ENCODE measurements around the gene NUTM2F.
"Not testable (repeated sequence)": the region's sequence is repeated elsewhere in the genome, so short reads cannot be mapped to it uniquely, and the experiment has no call there.

NUTM2F gene

GRCh38 chr9:94315034-94315984 is 13.1 kb downstream of the NUTM2F start:
- FAIRE-seq, result not testable (repeated sequence)

DNA sequence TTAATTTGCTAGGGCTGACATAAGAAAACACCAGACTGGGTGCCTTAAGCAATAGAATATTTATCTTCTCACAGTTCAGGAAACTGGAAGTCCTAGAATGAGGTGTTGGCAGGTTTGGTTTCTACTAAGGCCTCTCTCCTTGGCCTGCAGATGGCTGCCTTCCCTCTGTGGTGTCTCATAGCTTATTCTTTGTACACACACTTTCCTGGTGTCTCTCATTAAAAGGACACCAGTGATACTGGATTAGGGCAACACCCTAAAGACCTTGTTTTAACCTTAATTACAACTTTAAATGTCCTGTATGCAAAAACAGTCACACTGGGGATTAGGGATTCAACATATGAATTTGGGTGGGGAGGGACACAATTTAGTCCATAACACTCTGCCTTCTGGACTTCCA is 25.1 kb downstream of the NUTM2F start:
- no peak for FAIRE-seq

GRCh38 chr9:94302426-94302825 is 26.0 kb downstream of the NUTM2F start:
- FAIRE-seq, result no peak

DNA sequence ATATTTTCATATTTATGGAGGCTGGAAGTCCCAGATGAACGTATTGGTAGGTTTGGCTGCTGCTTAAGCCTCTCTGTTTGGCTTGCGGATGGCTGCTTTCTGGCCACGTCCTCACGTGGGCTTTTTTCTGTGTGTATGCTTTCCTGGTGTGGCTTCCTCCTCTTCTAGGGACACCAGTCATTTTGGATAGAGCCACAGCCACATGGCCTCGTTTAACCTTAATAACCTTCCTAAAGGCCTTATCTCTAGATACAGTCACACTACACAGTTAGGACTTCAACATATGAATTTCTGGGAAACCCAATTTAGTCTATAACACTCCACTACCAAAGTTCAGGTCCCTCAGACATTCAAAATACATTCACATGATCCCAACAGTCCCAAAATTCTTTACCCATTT is 26.9 kb downstream of the NUTM2F start:
- no peak for FAIRE-seq

GRCh38 chr9:94300470-94301301 is 27.8 kb downstream of the NUTM2F start:
- FAIRE-seq, result no peak

- FAIRE-seq, result no peak
These were observed 29.4 kb downstream of the NUTM2F start for GRCh38 chr9:94298949-94299599.

- no peak for FAIRE-seq
These were observed 38.8 kb downstream of the NUTM2F start for GRCh38 chr9:94289691-94290090.

DNA sequence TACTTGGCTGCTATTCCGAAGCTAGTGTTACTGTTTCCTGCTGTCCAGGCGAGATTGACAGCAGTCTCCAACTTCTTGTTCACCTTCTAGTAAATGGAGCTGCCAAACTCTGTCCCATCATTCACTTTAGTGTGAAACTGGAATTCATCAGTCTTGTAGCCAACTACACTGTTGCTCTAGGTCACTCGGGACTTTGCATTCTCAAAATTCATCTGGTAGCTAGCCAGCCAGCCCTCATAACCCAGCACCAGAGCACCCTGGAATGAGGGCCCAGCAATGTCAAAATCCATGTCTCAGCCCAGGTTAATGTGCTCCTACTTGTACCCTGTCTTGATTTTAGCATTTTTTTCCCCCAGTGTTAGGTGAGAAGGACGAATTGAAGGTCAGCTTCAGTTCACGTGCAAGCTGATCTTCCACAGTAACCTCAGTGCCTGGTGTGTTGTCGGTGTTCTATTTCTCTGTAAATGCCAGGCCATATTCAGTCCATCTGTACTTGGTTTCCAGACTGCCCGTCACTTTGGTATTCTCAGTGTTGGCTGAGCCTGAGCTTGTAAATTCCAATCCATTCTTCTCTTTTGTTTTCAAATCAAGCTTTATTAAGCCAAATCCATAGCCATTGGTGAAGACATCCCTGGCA is 40.4 kb downstream of the NUTM2F start:
- no peak for FAIRE-seq

DNA sequence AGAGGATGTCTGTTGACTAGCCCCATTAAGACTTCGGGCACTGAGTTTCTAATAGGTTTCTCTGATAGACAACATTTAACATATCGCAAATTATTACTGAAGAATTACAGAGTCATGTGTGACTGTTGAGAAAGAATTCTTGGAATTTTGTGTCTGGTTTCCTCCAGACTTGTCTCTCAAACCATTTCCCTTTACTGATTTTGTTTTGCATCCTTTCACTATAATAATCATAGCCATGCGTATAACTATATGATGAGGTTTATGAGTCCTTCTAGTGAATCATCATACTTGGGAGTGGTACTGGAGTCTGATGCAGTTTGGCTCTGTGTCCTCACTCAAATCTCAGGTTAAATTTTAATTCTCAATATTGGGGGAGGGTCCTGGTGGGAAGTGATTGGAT is 42.3 kb downstream of the NUTM2F start:
- no peak for FAIRE-seq

- FAIRE-seq, result no peak
These were observed 47.3 kb downstream of the NUTM2F start for GRCh38 chr9:94281101-94281500.

DNA sequence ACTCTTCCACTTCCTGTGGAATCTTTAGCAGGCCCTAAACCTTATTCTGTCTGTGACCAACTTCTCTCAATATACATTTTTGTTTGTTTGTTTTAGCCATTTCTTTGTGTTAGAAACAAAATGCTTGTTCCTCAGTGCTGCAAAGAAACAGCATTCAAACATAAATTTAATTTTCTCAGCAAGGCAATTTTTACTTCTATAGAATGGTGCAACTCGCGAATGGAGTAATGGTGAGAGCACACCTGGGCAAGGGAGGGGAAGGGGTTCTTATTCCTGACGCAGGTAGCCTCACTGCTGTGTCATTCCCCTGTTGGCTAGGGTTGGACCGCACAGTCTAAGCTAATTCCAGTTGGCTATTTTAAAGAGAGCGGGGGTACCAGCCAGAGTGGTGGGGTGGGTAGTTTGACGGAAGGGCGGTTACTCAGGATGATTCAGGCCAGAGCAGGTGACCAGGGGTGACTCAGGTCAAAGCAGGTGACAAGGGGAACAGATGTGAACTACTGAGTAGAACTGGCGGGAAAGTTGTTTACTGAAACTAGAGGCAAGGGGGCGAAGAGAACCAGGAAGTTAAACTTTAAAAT is 47.9 kb downstream of the NUTM2F start:
- FAIRE-seq, result no peak

- no peak for FAIRE-seq
These were observed 50.4 kb downstream of the NUTM2F start for GRCh38 chr9:94277885-94278536.

DNA sequence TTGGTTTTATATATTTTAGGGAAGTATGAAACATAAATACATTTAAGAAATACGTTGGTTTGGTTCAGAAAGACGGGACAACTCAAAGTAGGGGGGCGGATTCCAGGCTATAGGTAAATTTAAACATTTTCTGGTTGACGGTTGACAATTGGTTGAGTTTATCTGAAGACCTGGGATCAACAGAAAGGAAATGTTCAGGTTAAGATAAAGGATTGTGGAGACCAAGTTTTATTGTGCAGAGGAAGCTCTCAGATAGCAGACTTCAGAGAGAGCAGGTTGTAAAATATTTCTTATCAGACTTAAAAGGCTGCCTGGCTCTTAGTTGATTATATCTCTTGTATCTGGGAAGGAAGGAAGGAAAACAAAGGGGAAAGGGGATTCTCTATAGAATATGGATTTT is 51.4 kb downstream of the NUTM2F start:
- not testable (repeated sequence) for FAIRE-seq

- FAIRE-seq, result no peak
These were observed 58.4 kb downstream of the NUTM2F start for GRCh38 chr9:94270009-94270408.

GRCh38 chr9:94269264-94269663 is 59.2 kb downstream of the NUTM2F start:
- FAIRE-seq, result no peak
